Fibroblast of lung (primary cell): Measurements from ENCODE around the gene CLDN14.

Experiments used
- EZH2 ChIP-seq: IDR thresholded peaks from 2 replicates; pipeline ENCODE4 v1.5.1; 2012; ENCODE audit warnings: low read length, control low read depth, mild to moderate bottlenecking; ENCODE audit errors: missing control alignments
- TF ChIP-seq, protein P1 (sequence below), 2 donors: IDR thresholded peaks in 1 of 2; conservative IDR thresholded peaks in 1 of 2; 1 replicate in 1 of 2; 2 replicates in 1 of 2; pipeline ENCODE4 v1.5.1; 2011 to 2012; ENCODE audit warnings: low read length in 2 of 2, control low read depth in 1 of 2, inconsistent platforms in 1 of 2, low read depth in 1 of 2, mild to moderate bottlenecking in 1 of 2

DNA sequence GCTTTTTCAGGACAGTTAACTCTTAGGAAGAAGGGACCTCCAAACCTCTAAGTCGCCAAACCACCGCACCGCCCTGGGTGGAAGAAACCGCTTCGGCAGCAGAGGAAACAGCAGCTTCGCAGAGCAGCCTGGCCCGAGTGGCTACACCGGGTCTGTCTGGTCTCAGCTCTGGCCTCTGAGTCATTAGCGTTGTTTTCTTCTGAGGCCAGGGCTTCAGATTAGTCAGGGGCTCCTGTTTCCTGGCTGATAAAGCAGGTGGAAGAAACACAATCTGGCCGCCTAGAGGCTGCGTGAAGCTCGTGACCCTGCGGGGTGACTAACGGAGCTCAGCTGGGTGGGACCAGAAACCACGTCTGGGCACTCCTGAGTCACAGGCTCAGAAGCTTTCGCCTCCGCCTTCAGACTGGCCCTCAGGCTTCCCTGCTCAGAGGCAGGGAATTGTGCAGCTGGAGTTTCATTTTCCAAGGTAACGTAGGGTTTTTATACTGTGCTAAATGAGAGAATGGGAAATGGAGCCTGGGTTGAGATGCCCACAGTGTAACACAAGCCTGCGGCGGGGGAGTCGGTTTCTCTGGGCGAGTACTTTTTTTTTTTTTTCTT lies 49.9 kb downstream of the CLDN14 start:
- TF ChIP-seq, protein P1, sequence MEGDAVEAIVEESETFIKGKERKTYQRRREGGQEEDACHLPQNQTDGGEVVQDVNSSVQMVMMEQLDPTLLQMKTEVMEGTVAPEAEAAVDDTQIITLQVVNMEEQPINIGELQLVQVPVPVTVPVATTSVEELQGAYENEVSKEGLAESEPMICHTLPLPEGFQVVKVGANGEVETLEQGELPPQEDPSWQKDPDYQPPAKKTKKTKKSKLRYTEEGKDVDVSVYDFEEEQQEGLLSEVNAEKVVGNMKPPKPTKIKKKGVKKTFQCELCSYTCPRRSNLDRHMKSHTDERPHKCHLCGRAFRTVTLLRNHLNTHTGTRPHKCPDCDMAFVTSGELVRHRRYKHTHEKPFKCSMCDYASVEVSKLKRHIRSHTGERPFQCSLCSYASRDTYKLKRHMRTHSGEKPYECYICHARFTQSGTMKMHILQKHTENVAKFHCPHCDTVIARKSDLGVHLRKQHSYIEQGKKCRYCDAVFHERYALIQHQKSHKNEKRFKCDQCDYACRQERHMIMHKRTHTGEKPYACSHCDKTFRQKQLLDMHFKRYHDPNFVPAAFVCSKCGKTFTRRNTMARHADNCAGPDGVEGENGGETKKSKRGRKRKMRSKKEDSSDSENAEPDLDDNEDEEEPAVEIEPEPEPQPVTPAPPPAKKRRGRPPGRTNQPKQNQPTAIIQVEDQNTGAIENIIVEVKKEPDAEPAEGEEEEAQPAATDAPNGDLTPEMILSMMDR (conservative IDR thresholded peaks at IDR 0.05 in 1 of 2, IDR thresholded peaks at IDR 0.05 in 1 of 2; ENCODE audit: low read depth in 1 of 2, low read length in 2 of 2), result peak in 1 of 2 donors; percentile 5
- no peak for TF ChIP-seq EZH2
